Measurements from ENCODE around the gene CACNA2D2.

CACNA2D2 gene

GRCh38 chr3:50493086-50493485 lies 10.3 kb downstream of the CACNA2D2 start:
- no peak overlapping the region for H3K9ac ChIP-seq (ENCODE audit: low read length)
- H2AFZ ChIP-seq (ENCODE audit: low read length) = no peak overlapping the region
- no peaks in the 10 kb centered on the region; the same call in 1 of the 2 replicates for H3K27me3 ChIP-seq (ENCODE audit: insufficient read depth, low read length)
- H3K4me3 ChIP-seq (ENCODE audit: low read depth, low read length, poor library complexity, severe bottlenecking) = no peak overlapping the region
- no peaks in the 10 kb centered on the region for H3F3A ChIP-seq (ENCODE audit: insufficient read depth, low read length)
- no peaks in the 10 kb centered on the region for H3K79me2 ChIP-seq (ENCODE audit: insufficient read depth, low read length)
- H3K9me3 ChIP-seq (ENCODE audit: low read length) = no peaks in the 10 kb centered on the region
- H3K9me2 ChIP-seq (ENCODE audit: low read depth, low read length) = no peaks in the 10 kb centered on the region
- TF ChIP-seq CTCF (IDR thresholded peaks at IDR 0.05; ENCODE audit: low read length) (no peak), EZH2 (IDR thresholded peaks at IDR 0.05; ENCODE audit: borderline replicate concordance, low read length) (no peak)
- H3K36me3 ChIP-seq (ENCODE audit: insufficient read depth, low read length) = no peaks in the 10 kb centered on the region
- H3K27ac ChIP-seq (ENCODE audit: low read depth, low read length, poor library complexity, severe bottlenecking) = no peak overlapping the region
- H4K20me1 ChIP-seq (ENCODE audit: insufficient read depth, low read length) = no peaks in the 10 kb centered on the region
- H3K4me1 ChIP-seq (ENCODE audit: insufficient read depth, low read length, severe bottlenecking) = no peaks in the 10 kb centered on the region
- H3K4me2 ChIP-seq (ENCODE audit: low read length) = no peak overlapping the region

- Histone ChIP-seq H3K4me3 (ENCODE audit: low read depth, low read length, poor library complexity, severe bottlenecking) (no peak overlapping the region), H3K9me3 (ENCODE audit: low read length) (no peaks in the 10 kb centered on the region), H3K79me2 (ENCODE audit: insufficient read depth, low read length) (no peaks in the 10 kb centered on the region), H3K4me1 (ENCODE audit: insufficient read depth, low read length, severe bottlenecking) (no peaks in the 10 kb centered on the region), H3F3A (ENCODE audit: insufficient read depth, low read length) (no peaks in the 10 kb centered on the region), H3K9me2 (ENCODE audit: low read depth, low read length) (no peaks in the 10 kb centered on the region), H2AFZ (ENCODE audit: low read length) (no peak overlapping the region), H3K27me3 (ENCODE audit: insufficient read depth, low read length) (no peaks in the 10 kb centered on the region; the same call in 1 of the 2 replicates), H3K4me2 (ENCODE audit: low read length) (no peak overlapping the region), H4K20me1 (ENCODE audit: insufficient read depth, low read length) (no peaks in the 10 kb centered on the region), H3K9ac (ENCODE audit: low read length) (no peak overlapping the region), H3K27ac (ENCODE audit: low read depth, low read length, poor library complexity, severe bottlenecking) (no peak overlapping the region), H3K36me3 (ENCODE audit: insufficient read depth, low read length) (no peaks in the 10 kb centered on the region)
- TF ChIP-seq EZH2 (IDR thresholded peaks at IDR 0.05; ENCODE audit: borderline replicate concordance, low read length) (no peak), CTCF (IDR thresholded peaks at IDR 0.05; ENCODE audit: low read length) (no peak)
Measured at GRCh38 chr3:50491023-50491422, 12.4 kb downstream of the CACNA2D2 start.

- Histone ChIP-seq H3K27ac (ENCODE audit: low read depth, low read length, poor library complexity, severe bottlenecking) (no peak overlapping the region), H3K4me2 (ENCODE audit: low read length) (no peak overlapping the region), H3K4me1 (ENCODE audit: insufficient read depth, low read length, severe bottlenecking) (no peaks in the 10 kb centered on the region), H4K20me1 (ENCODE audit: insufficient read depth, low read length) (no peaks in the 10 kb centered on the region), H3K27me3 (ENCODE audit: insufficient read depth, low read length) (no peaks in the 10 kb centered on the region; the same call in 1 of the 2 replicates), H2AFZ (ENCODE audit: low read length) (no peak overlapping the region), H3K36me3 (ENCODE audit: insufficient read depth, low read length) (no peaks in the 10 kb centered on the region), H3K9ac (ENCODE audit: low read length) (no peak overlapping the region), H3K9me3 (ENCODE audit: low read length) (no peaks in the 10 kb centered on the region), H3K4me3 (ENCODE audit: low read depth, low read length, poor library complexity, severe bottlenecking) (no peak overlapping the region), H3K79me2 (ENCODE audit: insufficient read depth, low read length) (no peaks in the 10 kb centered on the region), H3F3A (ENCODE audit: insufficient read depth, low read length) (no peaks in the 10 kb centered on the region), H3K9me2 (ENCODE audit: low read depth, low read length) (no peaks in the 10 kb centered on the region)
- TF ChIP-seq EZH2 (IDR thresholded peaks at IDR 0.05; ENCODE audit: borderline replicate concordance, low read length) = no peak
- no peak for TF ChIP-seq CTCF (IDR thresholded peaks at IDR 0.05; ENCODE audit: low read length)
Measured at GRCh38 chr3:50490424-50490823, 13.0 kb downstream of the CACNA2D2 start.

All from OCI-LY1 (cell line).